ENCODE measurements around the gene PEA15.

DNA sequence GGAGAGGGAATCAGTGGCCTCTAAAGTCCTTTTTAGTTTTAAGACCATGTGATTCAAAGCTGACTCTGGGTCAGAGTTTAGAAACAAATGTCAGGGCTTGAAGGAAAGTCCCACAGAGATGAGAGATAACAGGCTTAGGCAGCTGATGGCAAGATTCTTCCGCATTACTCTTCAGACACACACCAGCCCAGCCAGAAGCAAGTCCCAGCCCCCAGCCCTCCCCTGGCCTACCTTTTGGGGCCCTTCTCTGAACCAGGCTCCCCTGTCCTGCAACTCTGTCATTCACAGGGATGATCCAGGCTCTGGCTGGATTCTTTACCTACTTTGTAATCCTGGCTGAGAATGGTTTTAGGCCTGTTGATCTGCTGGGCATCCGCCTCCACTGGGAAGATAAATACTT, 28.0 kb upstream of the PEA15 start:
- TF ChIP-seq, protein P1, sequence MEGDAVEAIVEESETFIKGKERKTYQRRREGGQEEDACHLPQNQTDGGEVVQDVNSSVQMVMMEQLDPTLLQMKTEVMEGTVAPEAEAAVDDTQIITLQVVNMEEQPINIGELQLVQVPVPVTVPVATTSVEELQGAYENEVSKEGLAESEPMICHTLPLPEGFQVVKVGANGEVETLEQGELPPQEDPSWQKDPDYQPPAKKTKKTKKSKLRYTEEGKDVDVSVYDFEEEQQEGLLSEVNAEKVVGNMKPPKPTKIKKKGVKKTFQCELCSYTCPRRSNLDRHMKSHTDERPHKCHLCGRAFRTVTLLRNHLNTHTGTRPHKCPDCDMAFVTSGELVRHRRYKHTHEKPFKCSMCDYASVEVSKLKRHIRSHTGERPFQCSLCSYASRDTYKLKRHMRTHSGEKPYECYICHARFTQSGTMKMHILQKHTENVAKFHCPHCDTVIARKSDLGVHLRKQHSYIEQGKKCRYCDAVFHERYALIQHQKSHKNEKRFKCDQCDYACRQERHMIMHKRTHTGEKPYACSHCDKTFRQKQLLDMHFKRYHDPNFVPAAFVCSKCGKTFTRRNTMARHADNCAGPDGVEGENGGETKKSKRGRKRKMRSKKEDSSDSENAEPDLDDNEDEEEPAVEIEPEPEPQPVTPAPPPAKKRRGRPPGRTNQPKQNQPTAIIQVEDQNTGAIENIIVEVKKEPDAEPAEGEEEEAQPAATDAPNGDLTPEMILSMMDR (conservative IDR thresholded peaks at IDR 0.05; ENCODE audit: low read length), result no peak
- no peak for TF ChIP-seq EZH2phosphoT487 (IDR thresholded peaks at IDR 0.05; ENCODE audit: borderline replicate concordance, low read depth, low read length)
